Astrocyte of the spinal cord (primary cell): ENCODE measurements around the gene F7.

ENCODE experiments used
- DNase-seq: peaks from one replicate; pipeline ENCODE4 v3.0.0; 2011; ENCODE audit warnings: low read depth, low spot score
- H3K4me3 ChIP-seq: 2 replicates; pipeline ENCODE4 v1.5.1; 2011; ENCODE audit warnings: low read depth, mild to moderate bottlenecking, low read length, moderate library complexity
- in situ Hi-C: cut with HindIII; loops from 2 replicates; pipeline ENCODE4 v1.10.0; 2017; ENCODE audit warnings: low sequenced_read_pairs
- TF ChIP-seq, protein P1 (sequence below): IDR thresholded peaks from 2 replicates; pipeline ENCODE4 v1.5.1; 2012; ENCODE audit warnings: low read depth, mild to moderate bottlenecking, low read length, inconsistent platforms

Gene F7

DNA sequence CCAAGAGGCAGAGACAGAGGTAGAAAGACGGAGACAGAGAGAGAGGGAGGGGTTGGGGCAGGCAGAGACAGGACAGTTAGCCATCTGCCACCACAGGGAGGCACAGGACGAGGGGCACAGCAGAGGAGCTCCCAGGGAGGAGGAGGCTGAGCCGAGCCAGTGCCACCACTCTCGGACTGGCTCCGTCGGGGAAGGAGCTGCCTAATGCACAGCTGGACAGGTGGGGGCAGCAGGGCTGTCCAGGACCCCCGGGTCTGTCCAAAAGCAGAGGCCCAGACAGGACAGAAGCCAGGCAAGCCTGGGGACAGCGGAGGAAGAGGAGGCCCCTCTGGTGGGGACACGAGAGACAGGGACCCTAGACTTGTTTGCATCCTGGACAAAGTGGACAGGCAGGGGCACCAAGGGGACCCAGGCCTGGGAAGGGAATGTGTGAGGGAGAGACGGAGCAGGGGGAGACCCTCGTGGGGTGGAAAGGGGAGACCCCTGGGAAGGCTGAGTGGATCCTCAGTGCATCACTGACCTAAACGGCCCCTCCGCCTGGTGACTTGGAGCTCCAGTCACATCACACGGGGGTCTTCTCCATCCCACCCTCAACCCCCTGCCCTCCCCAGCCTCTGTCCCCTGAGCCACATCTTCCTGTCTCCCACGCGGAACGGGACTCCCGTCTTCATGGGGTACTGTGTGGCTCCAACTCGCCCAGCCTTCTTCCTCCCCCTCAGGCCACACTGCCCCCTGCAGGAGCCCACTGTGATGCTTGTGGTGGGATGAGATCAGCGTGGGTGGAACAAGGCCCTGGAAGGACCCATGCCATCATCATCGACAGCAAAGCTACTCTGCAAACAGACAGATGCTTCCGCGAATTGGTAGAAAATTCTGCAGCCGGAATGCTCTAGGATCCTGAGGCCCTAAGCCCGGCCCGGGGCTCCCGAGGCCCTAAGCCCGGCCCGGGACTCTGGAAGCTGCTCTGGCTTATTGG is 17.9 kb downstream of the F7 start:
- DNase-seq, result no peak
- H3K4me3 ChIP-seq, result peak overlapping the region; percentile 23
- TF ChIP-seq, protein P1, sequence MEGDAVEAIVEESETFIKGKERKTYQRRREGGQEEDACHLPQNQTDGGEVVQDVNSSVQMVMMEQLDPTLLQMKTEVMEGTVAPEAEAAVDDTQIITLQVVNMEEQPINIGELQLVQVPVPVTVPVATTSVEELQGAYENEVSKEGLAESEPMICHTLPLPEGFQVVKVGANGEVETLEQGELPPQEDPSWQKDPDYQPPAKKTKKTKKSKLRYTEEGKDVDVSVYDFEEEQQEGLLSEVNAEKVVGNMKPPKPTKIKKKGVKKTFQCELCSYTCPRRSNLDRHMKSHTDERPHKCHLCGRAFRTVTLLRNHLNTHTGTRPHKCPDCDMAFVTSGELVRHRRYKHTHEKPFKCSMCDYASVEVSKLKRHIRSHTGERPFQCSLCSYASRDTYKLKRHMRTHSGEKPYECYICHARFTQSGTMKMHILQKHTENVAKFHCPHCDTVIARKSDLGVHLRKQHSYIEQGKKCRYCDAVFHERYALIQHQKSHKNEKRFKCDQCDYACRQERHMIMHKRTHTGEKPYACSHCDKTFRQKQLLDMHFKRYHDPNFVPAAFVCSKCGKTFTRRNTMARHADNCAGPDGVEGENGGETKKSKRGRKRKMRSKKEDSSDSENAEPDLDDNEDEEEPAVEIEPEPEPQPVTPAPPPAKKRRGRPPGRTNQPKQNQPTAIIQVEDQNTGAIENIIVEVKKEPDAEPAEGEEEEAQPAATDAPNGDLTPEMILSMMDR, result peak; percentile 35
- in situ Hi-C loops, result no loop called here

DNA sequence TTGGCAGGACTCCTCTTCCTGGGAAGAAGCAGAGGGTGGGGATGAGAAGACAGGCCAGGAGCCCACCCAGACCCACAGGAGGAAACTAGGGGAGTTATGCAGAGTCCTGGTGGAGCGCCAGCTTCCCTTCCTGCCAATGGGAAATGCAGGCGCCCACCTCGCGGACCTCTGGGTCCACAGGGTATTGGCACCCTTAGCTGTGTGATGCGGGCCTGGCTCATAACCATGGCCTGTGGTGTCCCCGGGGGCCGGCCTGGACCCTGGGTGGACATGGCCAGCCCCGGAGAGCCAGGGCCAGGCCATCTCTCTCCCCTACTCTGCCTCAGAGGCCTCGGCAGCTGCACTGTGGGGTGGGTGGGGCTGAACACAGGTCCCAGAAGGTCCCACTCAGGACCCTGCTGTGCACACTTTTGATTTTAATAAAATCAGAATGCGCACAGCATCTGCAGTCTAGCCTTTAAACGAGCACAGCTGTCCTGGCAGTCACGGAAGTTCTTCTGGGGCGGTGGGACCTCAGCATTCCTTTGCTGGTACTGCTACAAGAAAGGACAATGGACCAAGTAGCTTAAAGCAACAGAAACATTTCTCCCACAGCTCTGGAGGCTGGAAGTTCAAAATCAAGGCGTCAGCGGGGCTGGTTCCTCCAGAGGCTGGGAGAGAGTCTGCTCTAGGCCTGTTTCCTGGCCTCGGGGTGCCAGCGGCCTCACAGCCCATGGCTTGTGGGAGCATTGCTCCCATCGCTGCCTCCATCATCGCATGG is 18.8 kb downstream of the F7 start:
- in situ Hi-C loops, result no loop called here
- DNase-seq, result no peak
- TF ChIP-seq, protein P1, result no peak
- no peak overlapping the region for H3K4me3 ChIP-seq

DNA sequence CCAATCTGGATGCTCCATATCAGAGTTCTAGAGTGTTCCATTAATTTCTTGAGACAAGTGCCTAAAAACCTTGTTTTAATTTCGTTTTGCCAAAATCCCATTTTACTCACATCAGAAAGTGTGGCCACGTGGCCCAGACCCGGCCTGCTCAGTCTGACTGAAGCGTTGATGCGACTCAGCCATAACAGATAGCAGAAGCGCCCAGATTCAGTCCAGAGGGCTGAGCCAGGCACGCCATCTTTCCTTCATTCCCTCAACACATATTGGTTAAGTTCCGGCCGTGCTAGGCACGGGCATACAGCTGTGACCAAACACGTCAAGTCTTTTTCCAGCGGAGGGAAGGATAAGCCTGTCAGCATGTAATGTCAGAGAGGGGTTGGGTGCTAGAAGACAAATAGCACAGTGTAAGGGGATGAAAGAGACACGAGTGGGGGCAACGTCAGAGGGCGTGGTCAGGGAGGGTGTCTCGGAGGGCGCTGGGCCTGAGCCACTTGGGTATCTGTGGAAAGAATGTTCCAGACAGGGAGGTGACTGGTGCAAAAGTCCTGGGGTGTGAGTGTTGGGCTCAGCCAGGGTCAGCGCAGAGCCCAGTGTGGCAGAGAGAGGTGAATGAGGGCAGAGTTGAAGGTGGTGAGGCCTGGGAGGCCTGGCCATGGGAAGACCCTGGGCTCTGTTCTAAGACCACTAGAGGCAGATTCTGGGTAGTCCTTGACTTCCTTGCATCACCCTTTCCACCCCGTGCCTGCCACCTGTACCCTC is 20.1 kb downstream of the F7 start:
- in situ Hi-C loops, result no loop called here
- TF ChIP-seq, protein P1, result no peak
- H3K4me3 ChIP-seq, result no peak overlapping the region
- DNase-seq, result no peak

DNA sequence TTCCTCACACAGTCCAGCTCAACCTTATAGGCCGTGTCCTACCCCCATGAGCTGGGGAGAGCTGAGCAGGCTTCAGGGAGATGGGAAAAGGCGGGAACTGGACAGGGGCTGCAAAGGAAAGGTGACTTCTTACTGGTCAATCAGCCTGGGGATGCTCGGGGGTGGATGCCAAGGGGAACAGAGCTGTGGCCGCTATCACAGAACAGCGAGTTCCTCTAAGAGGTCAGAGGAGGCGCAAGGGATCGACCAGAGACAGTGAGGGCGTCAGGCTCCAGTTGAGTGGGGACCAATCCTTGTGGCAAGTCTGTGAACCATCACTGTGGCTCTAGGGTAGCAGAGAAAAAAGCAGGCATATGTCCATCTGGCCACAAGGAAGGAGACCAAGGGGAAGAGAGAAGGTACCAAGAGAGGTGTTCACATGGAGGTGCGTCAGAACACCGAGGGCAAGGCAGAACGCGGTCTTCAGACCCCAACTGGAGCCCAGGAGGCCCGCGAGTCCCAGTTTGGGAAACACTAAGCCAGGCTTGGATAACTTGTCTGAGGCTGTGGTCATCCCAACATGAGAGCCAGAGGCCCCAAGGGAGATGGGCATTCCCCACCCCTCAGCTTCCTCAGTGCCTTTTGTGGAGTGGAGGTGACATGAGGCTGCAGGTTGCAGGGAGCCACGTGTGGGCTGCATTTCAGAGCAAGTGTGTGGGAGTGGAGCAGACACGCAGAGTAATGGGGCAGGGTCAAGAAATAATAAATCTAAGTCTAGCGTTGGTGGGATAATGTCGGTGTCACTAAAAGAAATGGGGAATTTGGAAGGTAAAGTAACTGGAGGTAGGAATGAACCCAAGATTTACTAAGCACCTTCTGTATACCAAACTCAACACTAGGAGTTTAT is 20.9 kb downstream of the F7 start:
- TF ChIP-seq, protein P1, result no peak
- in situ Hi-C loops, result no loop called here
- H3K4me3 ChIP-seq, result no peak overlapping the region
- DNase-seq, result no peak

DNA sequence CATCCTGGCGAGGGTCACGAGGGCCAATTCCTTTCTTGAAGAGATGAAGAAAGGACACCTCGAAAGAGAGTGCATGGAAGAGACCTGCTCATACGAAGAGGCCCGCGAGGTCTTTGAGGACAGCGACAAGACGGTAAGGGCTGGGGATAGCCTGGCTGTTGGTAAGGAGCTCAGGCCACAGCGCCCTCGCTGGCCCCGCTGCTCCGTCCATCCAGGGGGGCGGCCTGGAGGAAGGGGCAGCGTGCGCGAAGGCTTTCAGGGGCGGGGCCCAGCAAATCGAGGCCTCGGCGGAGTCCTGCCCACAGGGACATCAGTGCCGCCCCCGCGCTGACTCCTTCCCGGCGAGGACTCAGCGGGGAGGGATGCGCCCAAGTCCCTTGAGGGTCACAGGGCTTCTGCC is 23.9 kb downstream of the F7 start:
- DNase-seq, result no peak
- TF ChIP-seq, protein P1, result no peak
- H3K4me3 ChIP-seq, result no peak overlapping the region
- in situ Hi-C loops, result no loop called here
